ENCODE results near the gene UBXN11. TPM values are rescaled to one million over a fixed set of nuclear protein-coding genes. Genes with fewer than 3 reads are reported as not detected.

Gene UBXN11
- polyA plus RNA-seq, 1 of the 3 experiments (the other 2 are of a cell fraction): 30.6 TPM

- no peaks in the 10 kb centered on the region for H4K20me1 ChIP-seq (ENCODE audit: insufficient read depth)
- no peaks in the 10 kb centered on the region for H3K36me3 ChIP-seq (replicated peaks in 1 of 2; ENCODE audit: control insufficient read depth in 1 of 2, insufficient read depth in 2 of 2, low read length in 1 of 2)
- H3K9ac ChIP-seq: no peak overlapping the region
- H3K79me2 ChIP-seq (ENCODE audit: insufficient read depth): no peaks in the 10 kb centered on the region
- H3K4me1 ChIP-seq (ENCODE audit: control insufficient read depth in 1 of 2, insufficient read depth in 2 of 2, low read depth in 1 of 2, low read length in 1 of 2): no peaks in the 10 kb centered on the region; a peak in 1 of 4 replicates
- no peaks in the 10 kb centered on the region for H3F3A ChIP-seq (replicated peaks; ENCODE audit: insufficient read depth)
- POLR2A ChIA-PET: no interaction called here
- peaks cover 9% of the 10 kb centered on the region; the same call in 1 of the 2 replicates for H3K27me3 ChIP-seq (ENCODE audit: insufficient read depth)
- no peak overlapping the region for H3K4me2 ChIP-seq
- no peak for TF ChIP-seq IRF3 (IDR thresholded peaks at IDR 0.05; ENCODE audit: low read depth, low read length)
- no peak for TF ChIP-seq GABPA (IDR thresholded peaks at IDR 0.05; ENCODE audit: low read depth)
- TF ChIP-seq PBX3 (IDR thresholded peaks at IDR 0.05): no peak
- no peak for TF ChIP-seq RAD21 (IDR thresholded peaks at IDR 0.05; ENCODE audit: low read length)
- no peak for TF ChIP-seq MXI1 (IDR thresholded peaks at IDR 0.05; ENCODE audit: low read depth, low read length)
- TF ChIP-seq REST (IDR thresholded peaks at IDR 0.05; ENCODE audit: low read depth, low read length): no peak
- no peak for TF ChIP-seq CHD2 (IDR thresholded peaks at IDR 0.05; ENCODE audit: low read length, partially characterized antibody)
- TF ChIP-seq EZH2phosphoT487 (IDR thresholded peaks at IDR 0.05; ENCODE audit: borderline replicate concordance, low read depth): no peak
- TF ChIP-seq MEF2A (IDR thresholded peaks at IDR 0.05; ENCODE audit: borderline replicate concordance, low read depth): no peak
- TF ChIP-seq TEAD4 (IDR thresholded peaks at IDR 0.05; ENCODE audit: borderline replicate concordance, insufficient read depth): no peak
- no peak for TF ChIP-seq NFIC (IDR thresholded peaks at IDR 0.05; ENCODE audit: borderline replicate concordance)
- no peak for TF ChIP-seq CTCF (IDR thresholded peaks at IDR 0.05)
- no peak for TF ChIP-seq RFX5 (IDR thresholded peaks at IDR 0.05; ENCODE audit: low read length)
- no peak for TF ChIP-seq FOXM1 (IDR thresholded peaks at IDR 0.05; ENCODE audit: low read depth)
- TF ChIP-seq SIN3A (IDR thresholded peaks at IDR 0.05; ENCODE audit: borderline replicate concordance, low read depth, low read length): no peak
- TF ChIP-seq POLR2AphosphoS5 (IDR thresholded peaks at IDR 0.05; ENCODE audit: low read depth, low read length): no peak
- CTCF ChIA-PET: interaction anchor here (0.6 to 2.3 kb wide), 4 partner anchors 21 to 135 kb away, joined by 3 to 6 read pairs (median 6); no protein-coding TSS in a partner anchor
- H3K9me2 ChIP-seq: no peaks in the 10 kb centered on the region
- no peak for DNase-seq
- WGBS (ENCODE audit: low lambda C conversion rate): 80% methylated on average over 3 of the region's 4 CpGs
- H3K9me3 ChIP-seq: no peaks in the 10 kb centered on the region
- no peak overlapping the region for H3K4me3 ChIP-seq (ENCODE audit: low read depth in 2 of 2, low read length in 1 of 2)
- H3K27ac ChIP-seq (ENCODE audit: low read depth in 2 of 2, low read length in 1 of 2): no peak overlapping the region
- H2AFZ ChIP-seq (ENCODE audit: low read depth): no peak overlapping the region
Observed at GRCh38 chr1:26337625-26338024, 31.2 kb upstream of the UBXN11 start.
